ENCODE results near the gene MANBA. TPM values are rescaled to one million over a fixed set of nuclear protein-coding genes. Genes with fewer than 3 reads are reported as not detected.

MANBA gene
- total and polyA plus RNA-seq, 2 of the 13 experiments (the other 11 are each of a cell fraction or from before 2014, with no cell fraction given): 11.7 to 33.3 TPM

GRCh38 chr4:102616636-102617035 lies 144.1 kb downstream of the MANBA start (continued):
- TF ChIP-seq, protein P1, sequence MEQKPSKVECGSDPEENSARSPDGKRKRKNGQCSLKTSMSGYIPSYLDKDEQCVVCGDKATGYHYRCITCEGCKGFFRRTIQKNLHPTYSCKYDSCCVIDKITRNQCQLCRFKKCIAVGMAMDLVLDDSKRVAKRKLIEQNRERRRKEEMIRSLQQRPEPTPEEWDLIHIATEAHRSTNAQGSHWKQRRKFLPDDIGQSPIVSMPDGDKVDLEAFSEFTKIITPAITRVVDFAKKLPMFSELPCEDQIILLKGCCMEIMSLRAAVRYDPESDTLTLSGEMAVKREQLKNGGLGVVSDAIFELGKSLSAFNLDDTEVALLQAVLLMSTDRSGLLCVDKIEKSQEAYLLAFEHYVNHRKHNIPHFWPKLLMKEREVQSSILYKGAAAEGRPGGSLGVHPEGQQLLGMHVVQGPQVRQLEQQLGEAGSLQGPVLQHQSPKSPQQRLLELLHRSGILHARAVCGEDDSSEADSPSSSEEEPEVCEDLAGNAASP (CRISPR knock-in tag; IDR thresholded peaks at IDR 0.05; ENCODE audit: borderline replicate concordance): no peak

- no TSS peak for BruUV-seq (replicated peaks)
- intact Hi-C loops (cut with micrococcal nuclease; ENCODE audit: unreplicated experiment): no loop called here
- POLR2A ChIA-PET: no interaction called here
- H4K20me1 ChIP-seq (ENCODE audit: insufficient read depth, low read length): no peaks in the 10 kb centered on the region
- H3K79me2 ChIP-seq (ENCODE audit: insufficient read depth, low read length): no peaks in the 10 kb centered on the region
- H3K36me3 ChIP-seq (replicated peaks in 1 of 2; ENCODE audit: control insufficient read depth in 1 of 2, insufficient read depth in 2 of 2, low read length in 2 of 2): peaks cover 21 to 57% of the 10 kb centered on the region in 2 experiments
- H3K4me3 ChIP-seq (replicated peaks in 1 of 3; ENCODE audit: insufficient read depth in 1 of 3, low read depth in 2 of 3, low read length in 3 of 3): no peak overlapping the region
- CTCF ChIA-PET (ENCODE audit: low intra/inter-chr PET ratio, low total read pairs): no interaction called here
- TF ChIP-seq ZNF263 (CRISPR knock-in tag; IDR thresholded peaks at IDR 0.05): no peak
- no peak for TF ChIP-seq TRAFD1 (CRISPR knock-in tag; IDR thresholded peaks at IDR 0.05; ENCODE audit: borderline replicate concordance)
- no peak for TF ChIP-seq NFIB (CRISPR knock-in tag; IDR thresholded peaks at IDR 0.05; ENCODE audit: borderline replicate concordance)
- no peak for TF ChIP-seq ZNF530 (CRISPR knock-in tag; IDR thresholded peaks at IDR 0.05; ENCODE audit: low read depth)
- no peak for TF ChIP-seq ZNF556 (CRISPR knock-in tag; IDR thresholded peaks at IDR 0.05; ENCODE audit: borderline replicate concordance)
- TF ChIP-seq SRSF4 (IDR thresholded peaks at IDR 0.05; ENCODE audit: low read depth, low read length, poor library complexity, severe bottlenecking): no peak
- no peak for TF ChIP-seq DMAP1 (CRISPR knock-in tag; IDR thresholded peaks at IDR 0.05)
- TF ChIP-seq CHD4 (IDR thresholded peaks at IDR 0.05; ENCODE audit: borderline replicate concordance, low read length): no peak
- TF ChIP-seq ZNF792 (CRISPR knock-in tag; IDR thresholded peaks at IDR 0.05): no peak
- TF ChIP-seq HNRNPK (IDR thresholded peaks at IDR 0.05; ENCODE audit: low read depth, low read length, poor library complexity, severe bottlenecking): no peak
- TF ChIP-seq, protein P2, sequence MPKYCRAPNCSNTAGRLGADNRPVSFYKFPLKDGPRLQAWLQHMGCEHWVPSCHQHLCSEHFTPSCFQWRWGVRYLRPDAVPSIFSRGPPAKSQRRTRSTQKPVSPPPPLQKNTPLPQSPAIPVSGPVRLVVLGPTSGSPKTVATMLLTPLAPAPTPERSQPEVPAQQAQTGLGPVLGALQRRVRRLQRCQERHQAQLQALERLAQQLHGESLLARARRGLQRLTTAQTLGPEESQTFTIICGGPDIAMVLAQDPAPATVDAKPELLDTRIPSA (CRISPR knock-in tag; IDR thresholded peaks at IDR 0.05; ENCODE audit: borderline replicate concordance): no peak
- TF ChIP-seq NFE2 (CRISPR knock-in tag; IDR thresholded peaks at IDR 0.05): no peak
- no peak for TF ChIP-seq ZSCAN22 (CRISPR knock-in tag; IDR thresholded peaks at IDR 0.05)
- no peak for TF ChIP-seq ZNF83 (CRISPR knock-in tag; IDR thresholded peaks at IDR 0.05; ENCODE audit: borderline replicate concordance)
- no peak for TF ChIP-seq ZNF557 (CRISPR knock-in tag; IDR thresholded peaks at IDR 0.05)
- TF ChIP-seq TFAP4 (IDR thresholded peaks at IDR 0.05; ENCODE audit: borderline replicate concordance, low read depth): no peak
- H3K27me3 ChIP-seq (ENCODE audit: control insufficient read depth in 1 of 2, insufficient read depth in 2 of 2, low read length in 2 of 2): no peaks in the 10 kb centered on the region
- WGBS (ENCODE audit: low lambda C conversion rate): 97% methylated on average over 9 of the region's 9 CpGs
- in situ Hi-C loops (cut with HindIII; ENCODE audit: extremely low pct_ligation_motif_present, low pct_unique_long_range_greater_than_20kb): loop anchor here (10.0 kb wide), 1 partner anchor 170 kb away; no protein-coding TSS in a partner anchor
- H3K9ac ChIP-seq (ENCODE audit: insufficient read depth, low read depth, low read length): no peak overlapping the region
- ATAC-seq (no peak), FAIRE-seq (no peak), DNase-seq (ENCODE audit: low spot score) (no peak)
- no peak overlapping the region for H2AFZ ChIP-seq (ENCODE audit: low read length)
- H3K4me2 ChIP-seq (ENCODE audit: low read depth, low read length): no peak overlapping the region
- H3K27ac ChIP-seq (ENCODE audit: extremely low read length, insufficient read depth, low read length): no peak overlapping the region
- H3K9me3 ChIP-seq (ENCODE audit: low read length): no peaks in the 10 kb centered on the region
- H3K4me1 ChIP-seq (ENCODE audit: insufficient read depth, low read length): peaks cover 7% of the 10 kb centered on the region
Observed at GRCh38 chr4:102614801-102615200, 146.0 kb downstream of the MANBA start.
